ENCODE results near the gene ZNF664. TPM values are rescaled to one million over a fixed set of nuclear protein-coding genes. Genes with fewer than 3 reads are reported as not detected.

The ZNF664 gene
- total and polyA plus RNA-seq, 9 of the 15 experiments (the other 6 are each of a cell fraction or from before 2014, with no cell fraction given) = 3.3 to 101 (median 63.6) TPM

DNA sequence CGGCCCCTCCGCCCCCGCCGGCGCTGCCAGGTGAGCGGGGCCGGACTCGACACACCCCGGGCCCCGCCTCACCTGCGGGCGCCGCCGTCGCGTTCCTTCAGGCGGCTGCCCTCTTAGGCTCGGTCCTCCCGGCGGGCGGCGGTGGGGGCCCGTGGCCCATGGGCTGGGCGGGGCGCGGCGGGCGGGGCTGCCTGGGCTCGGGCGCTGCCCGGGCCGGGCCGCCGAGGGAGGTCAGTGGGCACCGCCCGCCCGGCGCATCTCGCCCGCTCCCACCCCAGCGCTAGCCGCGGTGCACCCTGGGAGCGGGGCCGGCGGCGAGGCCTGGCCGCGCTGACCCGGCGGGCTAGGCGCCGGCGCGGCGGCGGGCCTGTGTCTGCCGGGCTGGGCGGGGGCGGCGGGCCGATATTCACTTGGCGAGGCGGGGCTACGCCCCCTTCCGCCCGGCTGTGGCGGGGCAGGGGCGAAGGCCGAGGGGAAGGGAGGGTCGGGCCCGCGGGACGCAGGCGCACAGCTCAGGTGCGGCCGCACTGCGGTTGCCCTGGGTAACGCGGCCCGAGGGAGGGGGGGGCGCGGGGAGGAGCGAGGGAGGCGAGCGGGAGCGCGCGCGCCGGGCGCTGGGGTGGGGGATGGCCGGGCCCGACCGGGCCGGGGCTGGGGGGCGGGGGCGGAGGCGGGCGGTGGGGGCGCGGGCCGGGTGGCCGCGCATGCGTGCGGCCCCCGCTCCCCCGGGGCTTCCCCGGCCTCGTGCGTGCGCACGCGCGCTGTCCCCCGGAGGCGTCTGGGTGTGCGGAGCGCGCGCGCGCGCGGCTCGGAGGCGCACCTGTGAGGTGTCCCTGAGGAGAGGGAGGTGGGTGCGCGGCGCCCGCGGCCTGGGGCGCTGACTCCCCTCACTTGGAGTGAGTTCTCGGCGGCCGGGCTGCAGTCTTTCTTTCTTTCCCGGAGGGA lies at the start of gene ZNF664, which contains the start of gene CCDC92 (continued):
- TF ChIP-seq NFE2L1 (tag; IDR thresholded peaks at IDR 0.05; ENCODE audit: borderline replicate concordance, low read depth) = no peak
- TF ChIP-seq NCOR1 (IDR thresholded peaks at IDR 0.05) = no peak
- TF ChIP-seq ZNF507 (tag; conservative IDR thresholded peaks at IDR 0.05) = no peak
- TF ChIP-seq SETDB1 (IDR thresholded peaks at IDR 0.05; ENCODE audit: low read length) = no peak
- TF ChIP-seq CBFB (CRISPR knock-in tag; IDR thresholded peaks at IDR 0.05) = no peak
- TF ChIP-seq GTF2A2 (tag; IDR thresholded peaks at IDR 0.05) = no peak
- no peak for TF ChIP-seq NKRF (IDR thresholded peaks at IDR 0.05; ENCODE audit: borderline replicate concordance)
- peak; percentile 43 for TF ChIP-seq RBM22 (IDR thresholded peaks at IDR 0.05; ENCODE audit: low read depth, low read length, poor library complexity, severe bottlenecking)
- TF ChIP-seq KLF10 (CRISPR knock-in tag; IDR thresholded peaks at IDR 0.05) = no peak
- TF ChIP-seq PURB (CRISPR knock-in tag; IDR thresholded peaks at IDR 0.05; ENCODE audit: low read depth) = no peak
- no peak for TF ChIP-seq ZFPM2 (CRISPR knock-in tag; IDR thresholded peaks at IDR 0.05)
- no peak for TF ChIP-seq PHB2 (IDR thresholded peaks at IDR 0.05; ENCODE audit: low read depth)
- TF ChIP-seq, protein P1, sequence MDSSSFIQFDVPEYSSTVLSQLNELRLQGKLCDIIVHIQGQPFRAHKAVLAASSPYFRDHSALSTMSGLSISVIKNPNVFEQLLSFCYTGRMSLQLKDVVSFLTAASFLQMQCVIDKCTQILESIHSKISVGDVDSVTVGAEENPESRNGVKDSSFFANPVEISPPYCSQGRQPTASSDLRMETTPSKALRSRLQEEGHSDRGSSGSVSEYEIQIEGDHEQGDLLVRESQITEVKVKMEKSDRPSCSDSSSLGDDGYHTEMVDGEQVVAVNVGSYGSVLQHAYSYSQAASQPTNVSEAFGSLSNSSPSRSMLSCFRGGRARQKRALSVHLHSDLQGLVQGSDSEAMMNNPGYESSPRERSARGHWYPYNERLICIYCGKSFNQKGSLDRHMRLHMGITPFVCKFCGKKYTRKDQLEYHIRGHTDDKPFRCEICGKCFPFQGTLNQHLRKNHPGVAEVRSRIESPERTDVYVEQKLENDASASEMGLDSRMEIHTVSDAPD (CRISPR knock-in tag; IDR thresholded peaks at IDR 0.05) = no peak
- TF ChIP-seq RB1 (IDR thresholded peaks at IDR 0.05; ENCODE audit: low read depth) = peak; percentile 86
- TF ChIP-seq, protein P2, sequence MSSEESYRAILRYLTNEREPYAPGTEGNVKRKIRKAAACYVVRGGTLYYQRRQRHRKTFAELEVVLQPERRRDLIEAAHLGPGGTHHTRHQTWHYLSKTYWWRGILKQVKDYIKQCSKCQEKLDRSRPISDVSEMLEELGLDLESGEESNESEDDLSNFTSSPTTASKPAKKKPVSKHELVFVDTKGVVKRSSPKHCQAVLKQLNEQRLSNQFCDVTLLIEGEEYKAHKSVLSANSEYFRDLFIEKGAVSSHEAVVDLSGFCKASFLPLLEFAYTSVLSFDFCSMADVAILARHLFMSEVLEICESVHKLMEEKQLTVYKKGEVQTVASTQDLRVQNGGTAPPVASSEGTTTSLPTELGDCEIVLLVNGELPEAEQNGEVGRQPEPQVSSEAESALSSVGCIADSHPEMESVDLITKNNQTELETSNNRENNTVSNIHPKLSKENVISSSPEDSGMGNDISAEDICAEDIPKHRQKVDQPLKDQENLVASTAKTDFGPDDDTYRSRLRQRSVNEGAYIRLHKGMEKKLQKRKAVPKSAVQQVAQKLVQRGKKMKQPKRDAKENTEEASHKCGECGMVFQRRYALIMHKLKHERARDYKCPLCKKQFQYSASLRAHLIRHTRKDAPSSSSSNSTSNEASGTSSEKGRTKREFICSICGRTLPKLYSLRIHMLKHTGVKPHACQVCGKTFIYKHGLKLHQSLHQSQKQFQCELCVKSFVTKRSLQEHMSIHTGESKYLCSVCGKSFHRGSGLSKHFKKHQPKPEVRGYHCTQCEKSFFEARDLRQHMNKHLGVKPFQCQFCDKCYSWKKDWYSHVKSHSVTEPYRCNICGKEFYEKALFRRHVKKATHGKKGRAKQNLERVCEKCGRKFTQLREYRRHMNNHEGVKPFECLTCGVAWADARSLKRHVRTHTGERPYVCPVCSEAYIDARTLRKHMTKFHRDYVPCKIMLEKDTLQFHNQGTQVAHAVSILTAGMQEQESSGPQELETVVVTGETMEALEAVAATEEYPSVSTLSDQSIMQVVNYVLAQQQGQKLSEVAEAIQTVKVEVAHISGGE (CRISPR knock-in tag; IDR thresholded peaks at IDR 0.05) = no peak
